ENCODE measurements around the gene GTF2H2.
A peak's percentile ranks its signal among the peaks of the same experiment; 100 is the strongest.
"Not testable (repeated sequence)": the region's sequence is repeated elsewhere in the genome, so short reads cannot be mapped to it uniquely, and the experiment has no call there.

The GTF2H2 gene

DNA sequence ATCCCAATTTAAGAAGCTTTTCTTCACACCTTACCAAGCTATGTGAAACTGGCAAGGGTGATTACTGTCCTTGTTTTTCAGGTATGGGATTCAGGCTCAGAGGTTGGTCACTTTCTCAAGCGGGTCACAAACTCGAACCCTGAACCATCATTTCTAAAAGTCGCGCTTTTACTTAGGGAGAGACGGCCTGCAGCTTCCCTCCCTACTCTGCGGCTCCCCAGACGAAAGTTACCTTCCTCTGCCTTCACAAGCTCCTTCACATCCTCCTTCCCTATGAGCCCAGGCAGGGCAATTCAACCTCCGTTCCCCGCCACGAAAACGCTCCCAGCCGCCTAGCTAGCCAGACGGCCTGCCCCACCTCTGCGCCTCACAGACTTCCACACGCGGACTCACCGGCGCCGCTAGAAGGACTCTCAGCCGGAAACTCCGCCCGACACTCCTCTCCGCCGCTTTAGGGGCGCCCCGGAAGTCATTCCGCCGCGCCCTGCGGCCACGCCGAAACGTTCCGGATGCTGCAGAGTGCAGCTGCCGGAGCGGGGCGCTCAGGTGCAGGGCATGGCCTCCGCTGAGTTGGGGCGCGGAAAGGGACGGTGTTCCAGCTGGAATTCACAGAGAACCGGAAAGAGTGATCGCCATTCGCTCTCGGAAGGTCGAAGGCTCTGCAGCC, at the start of gene GTF2H2:
TSS of gene GTF2H2 (minus strand) at position 415 of the 667 bp plus-strand sequence. CDS start 4,913 bp downstream, outside the sequence.
- not testable (repeated sequence) for DNase-seq

GRCh38 chr5:71109730-71110275, 42.3 kb upstream of the GTF2H2 start:
- DNase-seq = not testable (repeated sequence)

- DNase-seq = not testable (repeated sequence)
These were observed 32.5 kb upstream of the GTF2H2 start for GRCh38 chr5:71099996-71100395.

DNA sequence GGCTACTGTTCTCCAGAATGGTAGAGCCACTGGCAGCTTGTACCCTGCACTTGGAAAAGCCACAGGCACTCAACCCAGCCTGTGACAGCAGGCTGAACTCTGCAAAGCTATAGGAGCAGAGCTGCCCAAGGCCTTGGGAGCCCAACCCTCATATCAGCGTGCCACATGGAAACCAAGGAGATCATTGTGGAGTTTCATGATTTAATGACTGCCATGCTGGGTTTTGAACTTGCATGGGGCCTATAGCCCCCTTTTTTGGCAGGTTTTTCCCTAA, 30.4 kb upstream of the GTF2H2 start:
- DNase-seq = not testable (repeated sequence)

GRCh38 chr5:71097173-71097929, 29.9 kb upstream of the GTF2H2 start:
- not testable (repeated sequence) for DNase-seq

GRCh38 chr5:71089773-71090172, 22.3 kb upstream of the GTF2H2 start:
- DNase-seq = not testable (repeated sequence)

- not testable (repeated sequence) for DNase-seq
These were observed 21.3 kb upstream of the GTF2H2 start for GRCh38 chr5:71088754-71089153.

DNA sequence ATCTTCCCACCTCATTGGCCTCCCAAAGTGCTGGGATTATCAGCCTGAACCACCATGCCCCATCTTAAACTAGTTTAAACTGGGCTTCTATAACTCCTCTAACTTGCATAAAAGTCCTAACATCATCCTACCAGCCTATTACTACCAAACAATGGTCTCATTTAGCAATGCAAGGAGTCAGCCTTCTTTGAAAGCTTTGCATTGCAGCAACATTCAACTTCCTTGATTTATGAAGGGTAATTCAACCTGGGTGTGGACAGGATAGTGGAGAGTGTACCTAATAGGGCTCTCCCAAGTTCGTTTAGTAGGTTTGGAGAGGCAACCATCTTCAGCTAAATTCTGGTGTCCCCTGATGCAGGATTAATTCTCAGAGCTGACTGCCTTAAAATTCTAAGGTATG, 18.7 kb upstream of the GTF2H2 start:
- DNase-seq = not testable (repeated sequence)

DNA sequence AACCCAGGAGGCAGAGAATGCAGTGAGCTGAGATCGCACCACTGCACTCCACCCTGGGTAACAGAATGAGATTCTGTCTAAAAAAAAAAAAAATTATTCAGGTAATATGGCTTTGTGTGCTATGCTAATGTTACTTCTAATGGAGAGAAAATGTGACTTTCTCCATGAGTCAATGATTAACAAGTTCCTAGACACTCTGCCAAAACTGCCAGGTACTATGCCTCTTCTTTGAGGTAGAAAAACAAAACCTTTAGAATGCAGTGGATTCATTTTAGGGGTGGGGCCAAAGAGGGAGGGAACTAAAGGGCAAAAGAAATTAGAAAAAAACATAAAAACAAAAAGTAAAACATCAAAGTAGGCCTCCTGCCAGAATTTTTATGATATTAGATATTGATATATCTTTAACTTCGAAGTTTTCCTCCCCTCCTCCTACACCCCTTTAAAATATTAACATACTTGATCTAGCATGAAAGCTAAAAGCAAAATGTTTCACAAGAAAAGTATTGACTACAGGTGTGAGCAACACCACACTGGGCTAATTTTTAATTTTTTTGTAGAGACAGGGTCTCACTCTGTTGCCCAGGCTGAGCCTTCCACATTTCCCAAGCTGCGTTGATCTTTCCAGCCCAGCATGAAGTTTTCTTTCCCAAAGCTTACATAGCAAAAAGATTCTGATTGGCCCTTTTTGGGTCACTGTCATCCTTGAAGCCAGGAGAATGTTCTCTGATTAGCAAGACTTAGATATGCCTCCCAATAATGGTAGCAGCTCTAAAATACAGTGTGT, 17.0 kb upstream of the GTF2H2 start:
- not testable (repeated sequence) for DNase-seq

DNA sequence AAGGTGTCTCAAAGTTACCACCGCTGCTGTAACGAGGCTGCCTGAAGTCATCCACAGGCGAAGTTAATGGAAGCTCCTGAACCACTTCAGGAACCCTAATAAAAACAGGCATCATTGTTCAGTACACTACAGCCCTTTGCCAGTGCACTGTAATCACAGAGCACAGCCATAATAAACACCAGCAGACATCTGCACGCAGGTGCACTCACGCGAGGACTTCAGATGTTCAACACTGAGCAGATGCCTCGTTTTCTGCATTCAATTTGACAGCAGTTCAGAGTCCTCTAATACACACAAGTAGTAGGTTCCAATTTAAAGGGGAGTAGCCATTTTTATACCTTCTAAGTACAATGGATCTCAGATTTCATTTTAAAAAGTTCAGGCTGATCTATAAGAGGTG, 15.4 kb upstream of the GTF2H2 start:
- not testable (repeated sequence) for DNase-seq

DNA sequence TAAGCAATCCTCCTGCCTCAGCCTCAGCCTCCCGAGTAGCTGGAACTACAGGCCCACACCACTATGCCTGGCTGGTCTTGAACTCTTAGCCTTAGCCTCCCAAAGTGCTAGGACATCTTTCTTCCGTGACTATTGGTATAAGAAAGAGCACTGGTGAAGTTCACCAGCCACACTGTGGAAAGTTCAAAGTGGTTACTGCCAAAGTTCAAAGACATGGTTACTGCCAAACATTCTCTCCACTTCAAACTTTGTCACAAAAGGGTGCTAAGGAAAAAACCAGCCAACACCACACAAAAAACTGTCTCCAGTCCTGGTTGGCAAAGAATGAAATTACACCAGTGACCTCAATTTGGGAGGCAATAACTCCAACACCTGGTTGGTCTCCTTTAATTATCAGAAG, 14.9 kb upstream of the GTF2H2 start:
- DNase-seq = not testable (repeated sequence)

DNA sequence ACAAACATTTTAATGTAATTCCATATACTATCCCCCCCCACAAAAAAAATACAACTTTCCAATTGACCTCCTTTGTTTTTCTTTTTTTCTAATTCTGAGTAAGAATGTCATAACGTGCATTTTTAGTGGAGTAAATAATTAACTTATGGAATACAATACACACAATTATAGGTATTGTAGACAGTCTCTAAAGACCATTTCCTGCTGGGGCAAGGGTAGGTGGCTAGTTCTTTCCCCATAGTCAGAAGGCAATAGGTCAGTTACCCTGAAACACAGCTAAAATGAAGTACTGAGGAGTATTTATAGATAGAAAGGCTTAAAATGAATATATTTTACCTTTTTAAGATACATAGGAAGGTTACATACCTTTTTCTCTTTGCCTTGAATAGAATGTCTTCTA, 6.2 kb downstream of the GTF2H2 start:
- not testable (repeated sequence) for DNase-seq

DNA sequence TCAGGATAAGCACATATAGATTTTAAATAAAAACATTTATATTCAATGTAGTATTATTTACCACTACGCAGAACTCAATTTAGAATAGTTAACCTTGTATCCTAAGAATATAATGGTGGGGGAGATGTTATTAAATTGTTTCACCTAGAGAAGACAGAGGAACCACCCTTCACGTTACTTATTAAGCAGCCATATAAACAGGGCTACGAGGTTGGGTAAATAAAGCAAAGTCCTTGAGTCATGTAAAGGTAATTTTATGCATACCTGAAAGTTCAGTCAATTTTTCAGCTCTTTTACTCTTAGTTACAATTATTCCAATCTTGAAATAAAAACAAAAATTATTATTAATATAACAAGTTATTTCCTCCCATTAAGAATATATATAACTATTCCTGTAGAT, 8.1 kb downstream of the GTF2H2 start:
- not testable (repeated sequence) for DNase-seq

GRCh38 chr5:71044808-71045207, 22.7 kb downstream of the GTF2H2 start:
- DNase-seq = not testable (repeated sequence)

DNA sequence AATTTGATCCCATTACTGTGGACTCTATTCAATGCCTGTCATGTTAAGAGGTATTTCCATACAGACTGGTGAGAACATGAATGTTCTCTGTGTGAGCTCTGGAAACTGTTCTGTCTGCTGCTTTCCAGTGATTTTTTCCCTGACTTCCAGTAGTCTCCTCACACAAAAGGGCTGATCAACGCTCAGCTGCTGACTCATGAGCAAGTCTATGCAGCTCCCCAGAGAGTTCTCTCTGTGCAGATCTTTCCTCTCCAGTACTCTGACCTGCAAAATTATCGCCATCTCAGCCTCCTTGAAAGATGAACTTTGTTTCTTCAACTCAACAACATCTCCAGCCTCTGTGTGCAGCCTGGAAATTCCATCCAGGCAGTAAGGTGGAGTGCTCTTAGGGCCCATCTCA, 23.3 kb downstream of the GTF2H2 start:
- DNase-seq = not testable (repeated sequence)

- DNase-seq = not testable (repeated sequence)
These were observed 36.3 kb downstream of the GTF2H2 start for GRCh38 chr5:71031046-71031776.

DNA sequence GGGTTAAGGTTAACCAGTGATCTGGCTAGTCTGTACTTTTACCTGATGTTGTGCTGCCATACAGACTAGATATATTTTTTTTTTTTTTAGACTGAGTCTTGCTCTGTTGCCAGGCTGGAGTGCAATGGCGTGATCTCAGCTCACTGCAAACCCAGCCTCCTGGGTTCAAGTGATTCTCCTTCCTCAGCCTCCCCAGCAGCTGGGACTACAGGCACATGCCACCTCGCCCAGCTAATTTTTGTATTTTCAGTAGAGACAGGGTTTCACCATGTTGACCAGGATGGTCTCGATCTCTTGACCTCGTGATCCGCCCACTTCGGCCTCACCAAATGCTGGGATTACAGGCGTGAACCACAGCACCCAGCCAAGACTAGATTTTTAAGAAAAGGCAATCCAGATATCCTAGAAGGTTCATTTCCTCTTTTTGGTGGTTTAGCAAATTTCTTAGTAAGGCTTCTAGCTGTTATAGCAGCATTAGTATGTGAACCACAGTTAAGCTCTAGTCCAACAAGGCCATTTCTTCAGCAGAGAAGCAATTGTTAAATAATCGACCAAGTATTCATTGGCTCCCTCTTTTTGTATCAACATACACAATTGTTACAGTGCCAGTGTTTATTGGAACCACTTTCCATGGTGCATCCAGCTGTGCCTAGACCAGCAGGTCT, 42.1 kb downstream of the GTF2H2 start, which contains the start of gene NAIP:
TSS of gene NAIP (minus strand) at position 51 of the 665 bp plus-strand sequence. CDS start 12,424 bp downstream, outside the sequence.
- not testable (repeated sequence) for DNase-seq

- not testable (repeated sequence) for DNase-seq
These were observed 46.8 kb downstream of the GTF2H2 start for GRCh38 chr5:71020643-71021042.

- not testable (repeated sequence) for DNase-seq
These were observed 49.0 kb downstream of the GTF2H2 start for GRCh38 chr5:71018376-71019005.

GRCh38 chr5:71014176-71014575, 53.3 kb downstream of the GTF2H2 start:
- peak in 1 of 2 donors; percentile 17 for DNase-seq

DNA sequence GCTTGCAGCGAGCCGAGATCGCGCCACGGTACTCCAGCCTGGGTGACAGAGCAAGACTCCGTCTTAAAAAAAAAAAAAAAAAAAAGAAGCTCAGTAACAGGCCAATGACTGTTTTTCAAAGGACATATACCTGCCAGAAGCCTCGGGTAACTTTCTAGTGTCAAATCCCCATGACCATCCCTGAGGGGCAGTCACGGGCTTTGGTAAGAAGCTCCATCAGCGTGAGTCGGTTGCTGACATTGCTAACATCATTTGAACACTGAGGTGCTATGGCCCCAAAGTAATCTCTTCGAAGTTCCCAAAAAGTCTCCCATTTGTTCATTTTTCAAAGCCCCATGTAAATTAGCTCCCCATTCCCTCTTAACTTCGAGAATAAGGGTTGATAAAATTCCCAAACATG, 53.9 kb downstream of the GTF2H2 start:
- DNase-seq = no peak

Measured in inflammatory macrophage treated with lipopolysaccharide for 1 hour (primary cell).